ENCODE measurements around the gene CAPN11. TPM values are rescaled to one million over a fixed set of nuclear protein-coding genes. Genes with fewer than 3 reads are reported as not detected.
A peak's percentile ranks its signal among the peaks of the same experiment; 100 is the strongest.

Gene CAPN11
- total RNA-seq, 1 experiment from 2014 or later, result 0.28 TPM

DNA sequence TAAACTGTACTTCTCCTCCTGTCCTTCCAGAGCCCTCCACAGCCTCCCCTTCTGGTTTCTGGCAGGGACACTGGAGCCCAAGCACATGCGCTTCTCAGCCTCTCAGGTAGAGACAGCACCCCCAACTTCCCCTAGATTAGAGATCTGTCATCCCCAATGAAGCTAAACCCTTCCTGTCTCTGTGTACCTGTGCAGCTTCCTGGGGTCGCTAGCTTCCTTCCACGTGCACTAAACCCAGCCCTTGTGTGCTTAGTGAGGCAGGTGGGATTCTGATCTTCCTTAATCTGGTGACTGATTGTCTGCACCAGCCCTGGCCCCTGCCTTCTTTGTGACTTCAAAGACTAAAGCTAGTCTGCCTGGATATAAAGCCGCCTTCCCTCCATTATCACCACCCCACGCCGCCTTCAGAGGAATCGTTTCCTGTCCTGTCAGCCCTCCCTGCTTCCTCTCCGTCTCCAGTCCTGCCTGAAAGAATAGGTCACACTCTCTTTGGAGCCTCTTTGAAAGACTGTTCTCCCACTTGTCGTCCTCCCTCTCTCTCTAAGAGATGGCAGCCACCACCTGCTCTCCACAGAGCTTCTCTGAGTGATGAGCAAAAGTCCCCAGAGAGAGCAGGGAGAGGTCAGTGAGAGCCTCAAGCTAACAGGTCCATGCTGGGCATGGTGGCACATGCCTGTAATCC lies 27.5 kb downstream of the CAPN11 start:
- H3K79me1 ChIP-seq (ENCODE audit: insufficient read depth, low read depth, low read length, poor library complexity, severe bottlenecking), result no peaks in the 10 kb centered on the region
- no peaks in the 10 kb centered on the region for H3K9me3 Mint-ChIP-seq

More for the DNA sequence above, 27.5 kb downstream of the CAPN11 start:
- H3K9me3 ChIP-seq (ENCODE audit: control insufficient read depth, low read depth, low read length), result no peaks in the 10 kb centered on the region
- H3K23me2 ChIP-seq (ENCODE audit: insufficient read length, low read depth, low read length, poor library complexity, severe bottlenecking), result no peaks in the 10 kb centered on the region
- H2AFZ ChIP-seq (ENCODE audit: low read length), result peak overlapping the region; percentile 84
- peak overlapping the region; percentile 39 for H3K18ac ChIP-seq (ENCODE audit: insufficient read length, low read depth, low read length)
- H3K4me2 ChIP-seq (ENCODE audit: insufficient read depth, insufficient read length, low read length), result no peak overlapping the region
- H4K91ac ChIP-seq (ENCODE audit: insufficient read length, low read depth, low read length), result no peak overlapping the region
- no peak overlapping the region for H4K8ac ChIP-seq (replicated peaks; ENCODE audit: insufficient read length, low read depth, low read length)
- TF ChIP-seq, protein P1, sequence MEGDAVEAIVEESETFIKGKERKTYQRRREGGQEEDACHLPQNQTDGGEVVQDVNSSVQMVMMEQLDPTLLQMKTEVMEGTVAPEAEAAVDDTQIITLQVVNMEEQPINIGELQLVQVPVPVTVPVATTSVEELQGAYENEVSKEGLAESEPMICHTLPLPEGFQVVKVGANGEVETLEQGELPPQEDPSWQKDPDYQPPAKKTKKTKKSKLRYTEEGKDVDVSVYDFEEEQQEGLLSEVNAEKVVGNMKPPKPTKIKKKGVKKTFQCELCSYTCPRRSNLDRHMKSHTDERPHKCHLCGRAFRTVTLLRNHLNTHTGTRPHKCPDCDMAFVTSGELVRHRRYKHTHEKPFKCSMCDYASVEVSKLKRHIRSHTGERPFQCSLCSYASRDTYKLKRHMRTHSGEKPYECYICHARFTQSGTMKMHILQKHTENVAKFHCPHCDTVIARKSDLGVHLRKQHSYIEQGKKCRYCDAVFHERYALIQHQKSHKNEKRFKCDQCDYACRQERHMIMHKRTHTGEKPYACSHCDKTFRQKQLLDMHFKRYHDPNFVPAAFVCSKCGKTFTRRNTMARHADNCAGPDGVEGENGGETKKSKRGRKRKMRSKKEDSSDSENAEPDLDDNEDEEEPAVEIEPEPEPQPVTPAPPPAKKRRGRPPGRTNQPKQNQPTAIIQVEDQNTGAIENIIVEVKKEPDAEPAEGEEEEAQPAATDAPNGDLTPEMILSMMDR (conservative IDR thresholded peaks at IDR 0.05), result no peak
- H2AK5ac ChIP-seq (ENCODE audit: insufficient read length, low read length), result no peak overlapping the region
- no peak overlapping the region for H2BK5ac ChIP-seq (ENCODE audit: insufficient read length, low read length)
- H3K4ac ChIP-seq (ENCODE audit: low read depth, low read length), result no peak overlapping the region
- DNase-seq, result no peak
- no peak overlapping the region for H3K23ac ChIP-seq (ENCODE audit: insufficient read length, low read depth, low read length)
- no peak overlapping the region for H2BK120ac ChIP-seq (ENCODE audit: low read depth, low read length, poor library complexity, severe bottlenecking)
- no CpG with 5 or more reads among the region's 9 CpGs for WGBS (ENCODE audit: extremely low coverage, insufficient read length, low lambda C conversion rate)
- peaks cover 19 to 27% of the 10 kb centered on the region in 2 experiments for H3K4me1 Mint-ChIP-seq
- no peak overlapping the region for H2BK20ac ChIP-seq (ENCODE audit: low read depth, low read length, poor library complexity, severe bottlenecking)
- peaks cover 4% of the 10 kb centered on the region for H3K27me3 Mint-ChIP-seq (ENCODE audit: low read depth)
- H3K27ac Mint-ChIP-seq, result peak overlapping the region in 1 of 3 experiments; percentile 49; a peak in 3 of 7 replicates
- no peaks in the 10 kb centered on the region for H3K27me3 ChIP-seq (ENCODE audit: insufficient read depth, low read length)
- no peaks in the 10 kb centered on the region for H4K20me1 ChIP-seq (ENCODE audit: control insufficient read depth, insufficient read depth, insufficient read length)
- H3K14ac ChIP-seq (ENCODE audit: insufficient read depth, low read length), result no peak overlapping the region
- H3K56ac ChIP-seq (ENCODE audit: insufficient read length, low read depth, low read length), result no peak overlapping the region
- peak overlapping the region in 1 of 2 experiments; percentile 25; a peak in 1 of 5 replicates for H3K4me3 Mint-ChIP-seq
- H3K4me1 ChIP-seq (ENCODE audit: insufficient read depth, low read length), result peaks cover 8% of the 10 kb centered on the region; the same call in 1 of the 2 replicates
- H2BK15ac ChIP-seq (ENCODE audit: low read depth, low read length), result no peak overlapping the region
- H4K5ac ChIP-seq (ENCODE audit: insufficient read length, low read depth, low read length), result no peak overlapping the region
- no peaks in the 10 kb centered on the region for H3K79me2 ChIP-seq (ENCODE audit: insufficient read depth, low read length)
- no peak overlapping the region for H3K27ac ChIP-seq (ENCODE audit: insufficient read length, low read depth, low read length)
- H3K36me3 Mint-ChIP-seq (ENCODE audit: insufficient read depth in 1 of 3, low read depth in 3 of 3), result no peaks in the 10 kb centered on the region
- H3T11ph ChIP-seq (ENCODE audit: low read length), result no peak overlapping the region
- H2BK12ac ChIP-seq (ENCODE audit: insufficient read length, low read depth, low read length), result no peak overlapping the region
- no peak overlapping the region for H3K9ac ChIP-seq (ENCODE audit: extremely low read depth, insufficient read length, low read length)

Data from H9 (cell line).